Smooth muscle cell (in vitro differentiated cells): Measurements from ENCODE around the gene CLEC4D. TPM values are rescaled to one million over a fixed set of nuclear protein-coding genes. Genes with fewer than 3 reads are reported as not detected.
"Not testable (repeated sequence)": the region's sequence is repeated elsewhere in the genome, so short reads cannot be mapped to it uniquely, and the experiment has no call there.

Experiments
- DNase-seq: peaks from one replicate; lab custom pipeline; 2025; ENCODE audit not compliant: unreplicated experiment; lab: John Stamatoyannopoulos, UW
- H2AFZ ChIP-seq: fragments of 200-600 bp; sonication (generic); 2 replicates; pipeline ENCODE4 v1.6.0; 2016; ENCODE audit warnings: antibody characterized with exemption, low read depth, mild to moderate bottlenecking
- H3F3A ChIP-seq: fragments of 200-600 bp; sonication (generic); 2 replicates; pipeline ENCODE4 v1.6.0; 2017; ENCODE audit warnings: antibody characterized with exemption, low read depth
- H3K27ac ChIP-seq: fragments of 200-600 bp; sonication (generic); 2 replicates; pipeline ENCODE4 v1.5.1; 2016; ENCODE audit warnings: low read depth, mild to moderate bottlenecking
- H3K27me3 ChIP-seq: fragments of 200-600 bp; sonication (generic); 2 replicates; pipeline ENCODE4 v1.6.1; 2016; ENCODE audit warnings: low read depth, mild to moderate bottlenecking
- H3K36me3 ChIP-seq: fragments of 200-600 bp; sonication (generic); 2 replicates; pipeline ENCODE4 v1.5.1; 2016; ENCODE audit warnings: low read depth
- H3K4me1 ChIP-seq: fragments of 200-600 bp; sonication (generic); 2 replicates; pipeline ENCODE4 v1.5.1; 2016; ENCODE audit warnings: low read depth
- H3K4me2 ChIP-seq: fragments of 200-600 bp; sonication (generic); 2 replicates; pipeline ENCODE4 v1.6.0; 2016; ENCODE audit warnings: mild to moderate bottlenecking
- H3K4me3 ChIP-seq: fragments of 200-600 bp; sonication (generic); 2 replicates; pipeline ENCODE4 v1.5.1; 2016; ENCODE audit warnings: mild to moderate bottlenecking
- H3K79me2 ChIP-seq: fragments of 200-600 bp; sonication (generic); 2 replicates; pipeline ENCODE4 v1.6.0; 2016; ENCODE audit warnings: low read depth, mild to moderate bottlenecking
- H3K9ac ChIP-seq: fragments of 200-600 bp; sonication (generic); 2 replicates; pipeline ENCODE4 v1.6.0; 2016; ENCODE audit warnings: low read depth
- H3K9me3 ChIP-seq: fragments of 200-600 bp; sonication (generic); replicated peaks from 2 replicates; pipeline ENCODE4 v1.5.1; 2016; ENCODE audit warnings: low read depth
- H4K20me1 ChIP-seq: fragments of 200-600 bp; sonication (generic); 2 replicates; pipeline ENCODE4 v1.6.0; 2016; ENCODE audit warnings: low read depth
- WGBS: methylation state at CpG from one replicate; pipeline ENCODE4 v1.1.7; 2016; ENCODE audit warnings: low lambda C conversion rate; 5-methylcytosine and 5-hydroxymethylcytosine counted together
- polyA plus RNA-seq: library from polyadenylated mRNA; unstranded; fragments of >200 nt; fragmentation: Nextera tagmentation; extraction: Ambion mirVana; gene quantifications from 2 replicates; pipeline ENCODE4 v1.2.1, GENCODE V29; 2016
- total RNA-seq: library from RNA; depleted of rRNA; stranded (reverse); fragments of >200 nt; gene quantifications from 2 replicates; pipeline ENCODE4 v1.2.3, GENCODE V29; 2014
- TF ChIP-seq, protein P1 (sequence below): fragments of 200-600 bp; sonication (generic); IDR thresholded peaks from 2 replicates; pipeline ENCODE4 v1.5.1; 2017; ENCODE audit warnings: borderline replicate concordance, mild to moderate bottlenecking, antibody characterized with exemption; ENCODE audit not compliant: insufficient read depth, poor library complexity, severe bottlenecking

The CLEC4D gene
- total and polyA plus RNA-seq, 2 experiments from 2014 or later: not detected

DNA sequence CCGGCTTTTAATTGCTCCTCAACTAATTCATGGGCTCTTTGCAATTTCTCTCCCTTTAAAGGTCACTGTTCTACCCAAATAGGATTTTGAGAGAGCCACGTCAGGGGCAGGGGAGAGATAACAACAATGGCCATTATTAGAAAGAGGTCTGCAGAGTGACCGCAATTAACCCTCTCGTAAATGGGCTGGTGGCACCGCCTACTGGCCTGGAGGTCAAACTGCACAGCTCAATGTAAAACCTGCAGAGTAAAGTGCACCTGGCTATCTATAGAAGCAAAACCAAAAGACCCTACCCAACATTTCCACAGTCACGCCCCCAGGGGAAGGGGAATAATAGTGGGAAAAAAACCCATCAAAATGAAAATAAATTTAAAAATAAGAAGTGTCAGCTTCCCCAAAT, 49.0 kb downstream of the CLEC4D start:
- Histone ChIP-seq H4K20me1 (no peaks in the 10 kb centered on the region), H3K79me2 (no peaks in the 10 kb centered on the region), H2AFZ (no peak overlapping the region), H3K4me1 (no peaks in the 10 kb centered on the region), H3K27ac (no peak overlapping the region), H3K36me3 (no peaks in the 10 kb centered on the region), H3K9me3 (no peaks in the 10 kb centered on the region), H3F3A (no peaks in the 10 kb centered on the region), H3K4me2 (no peak overlapping the region), H3K27me3 (no peaks in the 10 kb centered on the region), H3K9ac (no peak overlapping the region), H3K4me3 (no peak overlapping the region)
- WGBS: 93% methylated on average over 6 of the region's 6 CpGs
- TF ChIP-seq, protein P1, sequence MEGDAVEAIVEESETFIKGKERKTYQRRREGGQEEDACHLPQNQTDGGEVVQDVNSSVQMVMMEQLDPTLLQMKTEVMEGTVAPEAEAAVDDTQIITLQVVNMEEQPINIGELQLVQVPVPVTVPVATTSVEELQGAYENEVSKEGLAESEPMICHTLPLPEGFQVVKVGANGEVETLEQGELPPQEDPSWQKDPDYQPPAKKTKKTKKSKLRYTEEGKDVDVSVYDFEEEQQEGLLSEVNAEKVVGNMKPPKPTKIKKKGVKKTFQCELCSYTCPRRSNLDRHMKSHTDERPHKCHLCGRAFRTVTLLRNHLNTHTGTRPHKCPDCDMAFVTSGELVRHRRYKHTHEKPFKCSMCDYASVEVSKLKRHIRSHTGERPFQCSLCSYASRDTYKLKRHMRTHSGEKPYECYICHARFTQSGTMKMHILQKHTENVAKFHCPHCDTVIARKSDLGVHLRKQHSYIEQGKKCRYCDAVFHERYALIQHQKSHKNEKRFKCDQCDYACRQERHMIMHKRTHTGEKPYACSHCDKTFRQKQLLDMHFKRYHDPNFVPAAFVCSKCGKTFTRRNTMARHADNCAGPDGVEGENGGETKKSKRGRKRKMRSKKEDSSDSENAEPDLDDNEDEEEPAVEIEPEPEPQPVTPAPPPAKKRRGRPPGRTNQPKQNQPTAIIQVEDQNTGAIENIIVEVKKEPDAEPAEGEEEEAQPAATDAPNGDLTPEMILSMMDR: no peak
- DNase-seq: no peak

DNA sequence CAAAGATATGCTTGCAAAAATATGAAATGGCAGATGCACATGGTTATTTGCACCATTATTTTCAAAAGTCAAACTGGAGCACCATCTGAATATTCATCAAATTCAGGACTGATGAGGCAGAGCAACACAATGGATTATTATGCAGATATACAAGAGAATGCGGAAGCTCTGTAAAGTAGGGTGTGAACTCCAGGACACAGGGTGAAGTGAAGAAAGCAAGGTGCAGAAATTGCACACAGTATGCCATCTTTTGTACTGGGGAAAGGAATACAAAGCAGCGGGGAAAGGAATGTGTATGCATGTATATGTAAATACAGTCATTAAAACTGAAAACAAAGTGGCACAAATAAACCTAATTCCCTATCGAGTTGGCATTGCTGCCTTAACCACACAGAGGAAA, 50.1 kb downstream of the CLEC4D start:
- Histone ChIP-seq H3K79me2 (no peaks in the 10 kb centered on the region), H3F3A (no peaks in the 10 kb centered on the region), H3K27me3 (no peaks in the 10 kb centered on the region), H3K27ac (no peak overlapping the region), H3K9ac (no peak overlapping the region), H3K4me3 (no peak overlapping the region), H2AFZ (no peak overlapping the region), H3K4me2 (no peak overlapping the region), H4K20me1 (no peaks in the 10 kb centered on the region), H3K4me1 (no peaks in the 10 kb centered on the region), H3K9me3 (no peaks in the 10 kb centered on the region), H3K36me3 (no peaks in the 10 kb centered on the region)
- TF ChIP-seq, protein P1: no peak
- no peak for DNase-seq
- 53% methylated on average over 3 of the region's 3 CpGs for WGBS

DNA sequence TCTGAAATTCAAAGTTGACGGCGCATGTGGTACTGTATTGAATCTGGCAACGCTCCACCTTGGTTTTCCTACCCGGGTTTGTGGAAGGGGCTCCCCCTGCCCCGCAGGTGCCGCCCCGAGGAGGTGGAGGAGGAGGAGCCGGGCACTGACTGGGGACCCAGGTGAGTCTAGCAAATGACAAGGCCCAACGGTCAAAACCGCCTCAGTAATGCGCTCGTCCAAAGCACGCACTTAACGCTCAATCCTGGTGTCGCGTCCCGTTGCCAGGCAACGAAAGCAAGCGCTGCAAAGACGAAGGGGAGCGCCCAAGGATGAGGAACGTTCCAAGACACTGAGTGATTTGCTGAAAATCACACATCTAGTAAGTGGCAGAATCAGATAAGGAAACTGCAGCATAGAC, 51.4 kb downstream of the CLEC4D start:
- Histone ChIP-seq H4K20me1 (no peaks in the 10 kb centered on the region), H3K4me1 (no peaks in the 10 kb centered on the region), H3F3A (no peaks in the 10 kb centered on the region), H3K27ac (no peak overlapping the region), H3K79me2 (no peaks in the 10 kb centered on the region), H3K27me3 (no peaks in the 10 kb centered on the region), H3K4me2 (no peak overlapping the region), H2AFZ (no peak overlapping the region), H3K9me3 (no peaks in the 10 kb centered on the region), H3K36me3 (no peaks in the 10 kb centered on the region), H3K4me3 (no peak overlapping the region), H3K9ac (no peak overlapping the region)
- TF ChIP-seq, protein P1: no peak
- WGBS: 67% methylated on average over 18 of the region's 22 CpGs
- no peak for DNase-seq

DNA sequence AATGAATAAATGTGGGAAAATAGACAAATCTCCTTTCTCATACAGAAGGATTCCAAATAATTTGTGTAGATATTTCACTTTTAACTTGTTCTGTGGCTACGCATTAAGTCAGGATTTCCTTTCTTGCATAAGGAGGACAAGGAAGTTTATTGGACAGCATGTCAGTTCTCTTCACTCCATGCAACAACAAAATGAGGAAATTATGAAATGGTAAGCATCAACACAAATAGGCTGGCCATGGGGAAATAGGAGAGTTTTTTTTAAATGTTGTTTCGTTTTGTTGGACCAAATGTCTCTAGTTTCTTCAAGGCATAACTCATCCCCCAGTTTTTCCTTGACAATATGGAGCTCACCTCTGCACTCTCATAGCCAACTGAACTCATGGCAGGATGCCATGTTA, 52.7 kb downstream of the CLEC4D start:
- H3K27ac ChIP-seq, H3K4me1 ChIP-seq, H3K4me2 ChIP-seq, DNase-seq, H3K36me3 ChIP-seq, H4K20me1 ChIP-seq, H3K4me3 ChIP-seq, H3K27me3 ChIP-seq, H3K9me3 ChIP-seq, H2AFZ ChIP-seq, H3K79me2 ChIP-seq, H3F3A ChIP-seq, H3K9ac ChIP-seq: not testable (repeated sequence)
- 88% methylated on average over 2 of the region's 2 CpGs for WGBS
